GM21367 (cell line): ENCODE measurements around the gene SUPT20HL2.
"Not testable (repeated sequence)": the region's sequence is repeated elsewhere in the genome, so short reads cannot be mapped to it uniquely, and the experiment has no call there.

Source experiments
- ATAC-seq: cut with Tn5 transposase; IDR thresholded peaks from one replicate; pipeline ENCODE4 v1.9.1; 2021; ENCODE audit not compliant: unreplicated experiment

SUPT20HL2 gene

GRCh38 chrX:24310916-24311315, 3.0 kb downstream of the SUPT20HL2 start:
- ATAC-seq: not testable (repeated sequence)

- ATAC-seq: not testable (repeated sequence)
Observed at GRCh38 chrX:24309580-24310374, 4.1 kb downstream of the SUPT20HL2 start.

GRCh38 chrX:24308803-24309202, 5.1 kb downstream of the SUPT20HL2 start:
- not testable (repeated sequence) for ATAC-seq

- no peak for ATAC-seq
Observed at GRCh38 chrX:24306440-24306839, 7.4 kb downstream of the SUPT20HL2 start.

GRCh38 chrX:24305905-24306304, 8.0 kb downstream of the SUPT20HL2 start:
- no peak for ATAC-seq

GRCh38 chrX:24301806-24302205, 12.1 kb downstream of the SUPT20HL2 start:
- no peak for ATAC-seq

GRCh38 chrX:24301060-24301459, 12.8 kb downstream of the SUPT20HL2 start:
- no peak for ATAC-seq

GRCh38 chrX:24298191-24298590, 15.7 kb downstream of the SUPT20HL2 start:
- no peak for ATAC-seq

- ATAC-seq: no peak
Observed at GRCh38 chrX:24294619-24295018, 19.2 kb downstream of the SUPT20HL2 start.

- ATAC-seq: no peak
Observed at GRCh38 chrX:24293412-24293811, 20.5 kb downstream of the SUPT20HL2 start.

GRCh38 chrX:24292353-24292752, 21.5 kb downstream of the SUPT20HL2 start:
- no peak for ATAC-seq

GRCh38 chrX:24285082-24285481, 28.8 kb downstream of the SUPT20HL2 start:
- no peak for ATAC-seq

- ATAC-seq: no peak
Observed at GRCh38 chrX:24283127-24283794, 30.6 kb downstream of the SUPT20HL2 start.

GRCh38 chrX:24282381-24283126, 31.3 kb downstream of the SUPT20HL2 start:
- no peak for ATAC-seq

- no peak for ATAC-seq
Observed at GRCh38 chrX:24277405-24277804, 36.5 kb downstream of the SUPT20HL2 start.

GRCh38 chrX:24276015-24276414, 37.9 kb downstream of the SUPT20HL2 start:
- ATAC-seq: no peak

GRCh38 chrX:24271262-24271661, 42.6 kb downstream of the SUPT20HL2 start:
- ATAC-seq: no peak

- no peak for ATAC-seq
Observed at GRCh38 chrX:24268786-24269185, 45.1 kb downstream of the SUPT20HL2 start.

GRCh38 chrX:24266996-24267395, 46.9 kb downstream of the SUPT20HL2 start:
- ATAC-seq: no peak

- no peak for ATAC-seq
Observed at GRCh38 chrX:24264383-24264782, 49.5 kb downstream of the SUPT20HL2 start.

GRCh38 chrX:24262309-24262708, 51.6 kb downstream of the SUPT20HL2 start:
- ATAC-seq: no peak
